ENCODE measurements around the gene SMARCAL1. TPM values are rescaled to one million over a fixed set of nuclear protein-coding genes. Genes with fewer than 3 reads are reported as not detected.

Gene SMARCAL1
- total RNA-seq, 1 experiment from 2014 or later = 10.7 TPM

DNA sequence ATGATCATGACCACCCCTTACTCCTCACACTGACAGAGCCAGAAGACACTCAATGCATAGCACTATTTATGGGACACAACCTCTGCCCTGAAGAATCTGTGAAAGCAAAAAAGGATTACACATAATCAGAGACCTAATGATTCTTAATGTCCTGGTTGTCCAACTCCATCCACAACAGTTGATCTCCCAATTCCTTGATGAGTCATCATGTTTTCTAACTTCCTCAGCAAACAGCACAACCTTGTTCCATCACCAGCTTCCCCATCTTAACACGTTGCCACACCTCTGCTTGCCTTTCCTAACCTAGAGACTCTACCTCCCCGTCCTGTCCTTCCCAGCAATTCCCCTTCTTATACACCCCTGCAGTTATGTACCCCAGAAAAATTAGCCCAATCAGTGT, 26.8 kb upstream of the SMARCAL1 start:
- Histone ChIP-seq H3K27me3 (ENCODE audit: control insufficient read depth, insufficient read depth, low read length) (no peaks in the 10 kb centered on the region), H3K4me3 (ENCODE audit: insufficient read depth, low read depth, low read length) (no peak overlapping the region), H3K36me3 (replicated peaks; ENCODE audit: control insufficient read depth, insufficient read depth, low read length) (no peaks in the 10 kb centered on the region)
- DNase-seq = no peak

DNA sequence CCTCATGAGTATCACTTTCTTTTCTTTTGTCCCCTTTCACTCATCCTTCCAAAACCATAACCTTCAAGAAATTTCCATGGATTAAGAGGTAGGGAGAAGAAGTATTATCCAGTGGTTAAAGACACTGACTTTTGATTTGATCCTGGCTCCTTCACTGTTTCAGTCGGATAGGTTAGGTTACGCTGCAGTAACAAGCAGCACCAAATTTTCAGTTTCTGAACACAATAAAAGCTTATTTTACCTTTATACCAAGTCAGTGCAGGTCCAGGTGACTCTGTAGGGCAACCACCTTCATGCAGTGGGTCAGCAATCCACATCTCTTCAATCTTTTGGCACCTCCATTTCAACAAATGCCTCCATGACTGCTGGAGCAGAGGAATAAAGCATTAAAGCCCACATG, 25.0 kb upstream of the SMARCAL1 start:
- Histone ChIP-seq H3K27me3 (ENCODE audit: control insufficient read depth, insufficient read depth, low read length) (no peaks in the 10 kb centered on the region), H3K4me3 (ENCODE audit: insufficient read depth, low read depth, low read length) (no peak overlapping the region), H3K36me3 (replicated peaks; ENCODE audit: control insufficient read depth, insufficient read depth, low read length) (no peaks in the 10 kb centered on the region)
- no peak for DNase-seq

DNA sequence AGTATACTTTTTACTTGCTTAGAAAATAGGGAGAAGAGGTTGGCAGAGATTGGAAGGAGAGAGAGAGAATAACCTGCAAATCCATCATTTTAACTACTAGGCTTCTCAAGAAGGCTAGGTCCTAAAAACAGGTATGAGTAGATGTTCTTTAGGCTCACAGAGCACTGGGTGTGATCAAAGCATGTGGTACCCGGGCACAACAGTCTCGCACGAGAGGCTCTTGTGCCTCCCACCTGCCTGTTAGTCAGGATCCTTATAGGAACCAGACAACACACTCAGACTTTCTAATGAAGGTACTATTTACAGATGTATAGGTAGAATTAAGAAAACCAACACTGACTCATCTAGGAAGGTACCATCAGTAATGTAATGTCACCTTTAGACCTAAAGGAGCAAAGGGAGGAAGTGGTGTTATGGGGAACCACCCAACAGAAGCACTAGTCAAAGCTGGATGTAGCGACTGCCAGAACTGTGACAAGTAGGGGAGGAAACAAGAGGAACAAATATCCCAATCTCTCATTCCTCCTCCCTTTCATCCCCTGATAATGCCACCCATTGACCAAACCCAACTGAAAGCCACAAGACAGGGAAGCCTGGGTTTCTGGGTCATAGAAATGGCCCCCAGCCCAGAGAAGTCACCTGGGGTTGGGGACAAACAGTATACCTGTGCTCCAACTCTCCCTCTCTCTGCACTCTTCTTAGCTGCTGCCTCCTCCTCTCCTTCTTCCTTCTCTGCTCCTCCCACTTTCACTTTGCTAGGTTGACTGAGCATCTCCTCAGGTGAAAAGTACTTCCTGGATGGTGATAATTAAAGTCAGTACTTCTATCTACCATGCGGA, 24.0 kb upstream of the SMARCAL1 start:
- H3K36me3 ChIP-seq (replicated peaks; ENCODE audit: control insufficient read depth, insufficient read depth, low read length) = no peaks in the 10 kb centered on the region
- no peak for DNase-seq
- no peaks in the 10 kb centered on the region for H3K27me3 ChIP-seq (ENCODE audit: control insufficient read depth, insufficient read depth, low read length)
- H3K4me3 ChIP-seq (ENCODE audit: insufficient read depth, low read depth, low read length) = no peak overlapping the region

DNA sequence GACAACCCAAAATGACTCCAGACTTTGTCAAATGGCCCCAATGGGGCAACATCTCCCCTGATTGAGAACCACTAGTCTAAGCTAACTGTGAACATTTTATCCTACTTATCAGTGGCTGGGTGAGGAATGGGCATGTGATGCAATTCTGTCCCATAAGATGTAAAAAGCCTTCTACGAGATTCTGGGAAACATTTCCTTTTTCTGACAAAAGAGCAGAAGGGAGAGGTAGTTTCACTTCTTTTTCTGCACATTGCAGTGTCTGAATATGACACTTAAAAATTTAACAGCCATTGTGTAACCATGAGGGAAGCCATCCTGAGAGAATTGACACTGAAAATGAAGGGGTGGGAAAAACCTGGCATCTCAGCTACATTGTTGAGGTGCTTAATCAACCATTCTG, 22.7 kb upstream of the SMARCAL1 start:
- Histone ChIP-seq H3K36me3 (replicated peaks; ENCODE audit: control insufficient read depth, insufficient read depth, low read length) (no peaks in the 10 kb centered on the region), H3K27me3 (ENCODE audit: control insufficient read depth, insufficient read depth, low read length) (no peaks in the 10 kb centered on the region), H3K4me3 (ENCODE audit: insufficient read depth, low read depth, low read length) (no peak overlapping the region)
- no peak for DNase-seq

DNA sequence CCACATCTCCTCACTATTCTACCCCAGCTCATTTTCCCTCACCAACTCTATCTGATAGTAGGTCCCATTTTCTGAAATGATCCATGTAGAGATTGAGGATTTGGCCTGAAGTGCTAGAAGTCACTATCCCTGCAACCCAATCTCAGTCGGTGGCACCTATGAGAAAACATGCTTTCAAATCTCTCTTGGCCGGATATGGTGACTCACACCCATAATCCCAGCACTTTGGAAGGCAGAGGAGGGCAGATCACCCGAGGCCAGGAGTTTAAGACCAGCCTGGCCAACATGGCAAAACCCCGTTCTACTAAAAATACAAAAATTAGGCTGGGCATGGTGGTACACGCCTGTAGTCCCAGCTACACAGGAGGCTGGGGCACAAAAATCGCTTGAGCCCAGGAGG, 20.9 kb upstream of the SMARCAL1 start:
- no peaks in the 10 kb centered on the region for H3K27me3 ChIP-seq (ENCODE audit: control insufficient read depth, insufficient read depth, low read length)
- H3K4me3 ChIP-seq (ENCODE audit: insufficient read depth, low read depth, low read length) = no peak overlapping the region
- no peak for DNase-seq
- no peaks in the 10 kb centered on the region for H3K36me3 ChIP-seq (replicated peaks; ENCODE audit: control insufficient read depth, insufficient read depth, low read length)

DNA sequence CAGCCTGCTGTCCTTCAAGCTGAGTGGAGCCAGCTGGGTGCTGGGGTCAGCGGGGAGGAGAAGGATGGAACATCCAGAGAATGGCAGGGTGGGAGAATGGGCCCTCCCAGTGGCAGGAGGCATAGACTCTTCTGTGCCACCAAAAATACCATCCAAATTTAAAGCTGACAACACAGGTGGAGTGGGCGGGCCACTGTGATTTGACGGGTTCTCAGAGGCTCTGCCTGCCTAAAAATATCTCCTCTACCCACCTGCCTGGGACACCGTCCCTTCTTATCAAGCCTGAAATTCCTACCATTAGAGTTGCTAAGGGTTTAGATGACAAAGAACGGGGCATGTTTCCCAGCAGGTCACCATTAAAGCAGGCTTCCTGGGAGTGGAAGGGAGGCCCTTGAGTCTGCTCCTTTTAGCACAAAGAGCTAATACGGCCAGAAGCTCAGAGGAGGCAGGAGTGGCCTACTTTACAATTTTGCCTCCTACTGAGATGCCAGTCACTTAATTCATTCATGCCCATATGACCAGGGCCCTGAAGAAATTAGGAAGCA, 20.2 kb upstream of the SMARCAL1 start:
- DNase-seq = no peak
- no peaks in the 10 kb centered on the region for H3K36me3 ChIP-seq (replicated peaks; ENCODE audit: control insufficient read depth, insufficient read depth, low read length)
- H3K27me3 ChIP-seq (ENCODE audit: control insufficient read depth, insufficient read depth, low read length) = no peaks in the 10 kb centered on the region
- H3K4me3 ChIP-seq (ENCODE audit: insufficient read depth, low read depth, low read length) = no peak overlapping the region

DNA sequence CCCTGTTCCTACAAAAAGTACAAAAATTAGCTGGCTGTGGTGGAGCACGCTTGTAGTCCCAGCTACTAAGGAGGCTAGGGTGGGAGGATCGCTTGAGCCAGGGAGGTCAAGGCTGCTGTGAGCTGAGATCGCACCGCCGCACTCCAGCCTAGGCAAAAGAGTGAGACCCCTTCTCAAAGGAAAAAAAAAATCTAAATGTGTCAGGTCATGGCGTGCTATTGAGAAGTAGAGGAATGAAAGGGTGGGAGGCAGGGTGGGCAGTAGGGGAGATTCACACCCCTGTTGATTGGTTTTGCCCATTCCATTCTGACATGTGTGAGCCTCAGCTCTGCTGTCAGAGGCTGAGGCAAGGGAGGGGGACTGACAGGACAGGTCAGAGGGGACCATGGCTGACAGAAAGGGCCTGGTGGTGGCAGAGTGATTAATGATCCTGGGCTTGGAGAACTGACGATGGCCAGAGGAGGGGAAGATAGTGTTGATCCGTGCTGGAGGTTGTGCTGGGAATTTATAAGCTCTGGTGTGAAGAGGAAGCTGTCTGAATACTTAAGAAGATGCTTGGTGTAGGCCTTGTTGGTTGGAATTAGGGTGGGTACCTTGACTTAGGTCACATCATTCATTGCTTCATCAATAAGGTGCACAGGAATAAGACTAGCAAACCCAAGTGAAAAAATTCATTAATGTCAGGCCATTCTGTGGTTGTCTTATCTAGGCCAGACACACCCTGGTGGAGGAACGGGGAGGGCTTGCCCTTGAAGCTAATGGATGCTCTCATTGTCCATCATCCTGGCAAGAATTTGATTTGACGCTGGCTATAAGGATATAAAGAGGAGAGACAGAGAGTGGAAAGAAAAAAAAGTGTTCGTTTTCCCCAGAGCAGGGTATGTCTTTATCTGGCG, 19.1 kb upstream of the SMARCAL1 start:
- no peak for DNase-seq
- Histone ChIP-seq H3K27me3 (ENCODE audit: control insufficient read depth, insufficient read depth, low read length) (no peaks in the 10 kb centered on the region), H3K36me3 (replicated peaks; ENCODE audit: control insufficient read depth, insufficient read depth, low read length) (no peaks in the 10 kb centered on the region), H3K4me3 (ENCODE audit: insufficient read depth, low read depth, low read length) (no peak overlapping the region)

DNA sequence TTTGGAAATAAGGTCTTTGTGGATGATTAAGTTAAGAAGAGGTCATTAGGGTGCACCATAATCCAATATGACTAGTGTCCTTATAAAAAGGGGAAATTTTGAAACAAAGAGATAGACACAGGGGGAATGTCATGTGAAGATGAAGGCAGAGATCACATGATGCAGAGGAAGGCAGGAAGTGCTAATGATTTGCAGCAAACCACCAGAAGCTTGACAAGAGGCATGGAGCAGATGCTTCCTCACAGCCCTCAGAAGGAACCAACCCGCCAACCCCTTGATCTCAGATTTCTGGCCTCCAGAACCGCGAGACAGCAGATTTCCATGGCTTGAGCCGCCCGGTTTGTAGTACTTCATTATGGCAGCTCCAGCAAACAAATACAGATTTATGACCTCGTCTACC, 17.4 kb upstream of the SMARCAL1 start:
- Histone ChIP-seq H3K36me3 (replicated peaks; ENCODE audit: control insufficient read depth, insufficient read depth, low read length) (no peaks in the 10 kb centered on the region), H3K4me3 (ENCODE audit: insufficient read depth, low read depth, low read length) (no peak overlapping the region), H3K27me3 (ENCODE audit: control insufficient read depth, insufficient read depth, low read length) (no peaks in the 10 kb centered on the region)
- DNase-seq = no peak

DNA sequence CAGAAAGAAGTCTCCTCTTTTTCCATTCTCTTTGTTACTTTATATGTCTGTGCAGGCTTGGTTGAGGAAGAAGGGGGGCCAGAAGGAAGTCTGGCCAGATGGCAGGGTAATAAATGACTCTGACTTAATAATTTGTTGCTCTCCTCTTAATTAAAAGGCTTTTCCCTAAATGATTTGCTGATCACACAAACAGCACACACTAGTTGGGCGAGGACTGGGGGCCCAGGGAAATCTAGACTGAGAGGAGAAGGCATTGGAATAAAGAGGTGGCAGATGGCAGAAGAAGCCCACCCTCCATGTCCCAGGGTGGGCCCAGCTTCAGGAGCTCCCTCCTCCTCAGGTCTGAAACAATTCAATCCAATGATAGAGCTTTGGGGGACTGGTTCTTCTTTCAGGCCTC, 12.7 kb upstream of the SMARCAL1 start:
- Histone ChIP-seq H3K27me3 (ENCODE audit: control insufficient read depth, insufficient read depth, low read length) (no peaks in the 10 kb centered on the region), H3K4me3 (ENCODE audit: insufficient read depth, low read depth, low read length) (no peak overlapping the region), H3K36me3 (replicated peaks; ENCODE audit: control insufficient read depth, insufficient read depth, low read length) (no peaks in the 10 kb centered on the region)
- DNase-seq = no peak

DNA sequence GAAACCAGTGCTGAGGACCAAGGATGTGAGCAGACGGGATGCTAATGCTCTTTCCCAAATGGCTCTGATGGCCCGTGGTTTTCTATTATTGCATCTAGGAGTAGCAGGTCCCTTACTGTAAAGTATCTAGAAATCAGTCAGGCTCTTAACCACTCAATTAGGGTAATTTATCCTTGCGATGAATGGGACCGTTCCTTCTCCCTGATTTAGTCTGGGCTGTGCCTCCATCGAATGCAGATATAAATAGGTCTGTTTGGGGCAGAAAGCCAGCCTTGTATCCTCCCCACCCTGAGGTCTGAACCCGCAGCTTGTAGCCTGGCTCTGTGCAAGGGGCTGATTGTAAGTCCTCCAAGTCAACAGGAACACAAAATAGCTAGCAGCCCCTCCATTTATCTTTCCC, 9.5 kb upstream of the SMARCAL1 start:
- H3K4me3 ChIP-seq (ENCODE audit: insufficient read depth, low read depth, low read length) = no peak overlapping the region
- no peaks in the 10 kb centered on the region for H3K36me3 ChIP-seq (replicated peaks; ENCODE audit: control insufficient read depth, insufficient read depth, low read length)
- no peak for DNase-seq
- no peaks in the 10 kb centered on the region for H3K27me3 ChIP-seq (ENCODE audit: control insufficient read depth, insufficient read depth, low read length)

DNA sequence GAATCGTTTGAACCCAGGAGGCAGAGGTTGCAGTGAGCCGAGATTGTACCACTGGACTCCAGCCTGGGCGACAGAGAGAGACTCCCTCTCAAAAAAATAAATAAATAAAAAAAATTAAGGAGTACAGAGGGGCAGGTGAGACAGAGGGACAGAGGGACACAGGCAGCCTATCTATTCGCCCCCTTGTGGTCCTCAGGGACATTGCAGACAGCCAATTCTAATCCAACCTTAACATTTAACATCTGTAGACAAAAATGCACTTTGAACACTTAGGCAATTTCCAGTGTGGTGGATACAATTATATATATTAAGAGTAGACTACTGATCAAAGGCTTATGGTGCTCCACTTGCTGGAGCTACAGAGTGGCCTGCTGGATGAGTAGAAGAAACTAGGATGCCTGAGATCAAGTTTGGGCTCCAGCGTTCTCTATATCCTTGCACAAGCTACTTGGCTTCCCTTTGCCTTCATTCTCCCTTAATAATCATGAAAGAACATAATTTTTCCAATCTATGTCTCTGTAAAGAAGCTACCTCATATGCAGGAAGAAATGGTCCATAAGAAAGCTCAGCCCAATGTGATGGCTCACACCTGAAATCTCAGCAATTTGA, 8.2 kb upstream of the SMARCAL1 start:
- Histone ChIP-seq H3K4me3 (ENCODE audit: insufficient read depth, low read depth, low read length) (no peak overlapping the region), H3K36me3 (replicated peaks; ENCODE audit: control insufficient read depth, insufficient read depth, low read length) (no peaks in the 10 kb centered on the region), H3K27me3 (ENCODE audit: control insufficient read depth, insufficient read depth, low read length) (no peaks in the 10 kb centered on the region)
- DNase-seq = peak; percentile 48

DNA sequence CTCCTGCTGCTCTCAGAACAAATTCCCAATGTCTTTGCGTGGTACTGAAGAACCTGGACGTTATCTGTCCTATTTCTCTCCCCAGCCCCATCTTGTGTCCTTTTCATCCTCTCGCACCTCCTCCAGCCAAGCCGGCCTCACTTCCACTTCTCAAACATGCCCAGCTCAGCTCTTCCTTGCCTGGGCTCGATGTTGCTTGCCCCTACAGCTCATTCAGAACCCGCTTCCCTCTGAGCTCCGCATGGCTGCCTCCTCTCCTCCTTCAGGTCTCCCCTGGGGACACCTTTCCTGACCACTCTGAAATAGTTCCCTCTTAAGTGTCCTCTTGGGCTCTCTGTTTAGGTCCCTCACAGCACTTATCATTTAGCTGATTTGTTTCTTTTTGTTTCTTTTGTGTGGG, 6.7 kb upstream of the SMARCAL1 start:
- DNase-seq = no peak
- Histone ChIP-seq H3K4me3 (ENCODE audit: insufficient read depth, low read depth, low read length) (no peak overlapping the region), H3K27me3 (ENCODE audit: control insufficient read depth, insufficient read depth, low read length) (no peaks in the 10 kb centered on the region), H3K36me3 (replicated peaks; ENCODE audit: control insufficient read depth, insufficient read depth, low read length) (no peaks in the 10 kb centered on the region)

DNA sequence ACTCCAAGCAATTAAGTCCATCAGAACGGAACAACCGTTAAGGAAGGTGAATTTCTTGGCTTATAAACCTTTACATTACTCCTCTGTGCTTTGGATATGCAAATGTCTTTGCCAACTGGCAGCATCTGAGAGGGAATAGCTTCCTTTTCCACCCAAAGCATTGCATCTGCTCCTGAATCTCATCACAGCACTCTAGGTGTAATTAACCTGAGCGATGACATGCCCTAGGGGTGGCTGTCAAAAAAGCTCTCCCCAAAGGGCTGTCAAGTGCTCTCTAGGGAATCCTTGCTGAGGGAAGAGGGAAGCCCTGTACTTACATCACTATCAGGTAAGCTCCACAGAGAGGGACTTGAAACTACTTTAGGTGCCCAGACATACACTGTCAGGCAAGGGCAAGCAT, 5.5 kb upstream of the SMARCAL1 start:
- DNase-seq = no peak
- H3K36me3 ChIP-seq (replicated peaks; ENCODE audit: control insufficient read depth, insufficient read depth, low read length) = no peaks in the 10 kb centered on the region
- no peaks in the 10 kb centered on the region for H3K27me3 ChIP-seq (ENCODE audit: control insufficient read depth, insufficient read depth, low read length)
- H3K4me3 ChIP-seq (ENCODE audit: insufficient read depth, low read depth, low read length) = no peak overlapping the region

DNA sequence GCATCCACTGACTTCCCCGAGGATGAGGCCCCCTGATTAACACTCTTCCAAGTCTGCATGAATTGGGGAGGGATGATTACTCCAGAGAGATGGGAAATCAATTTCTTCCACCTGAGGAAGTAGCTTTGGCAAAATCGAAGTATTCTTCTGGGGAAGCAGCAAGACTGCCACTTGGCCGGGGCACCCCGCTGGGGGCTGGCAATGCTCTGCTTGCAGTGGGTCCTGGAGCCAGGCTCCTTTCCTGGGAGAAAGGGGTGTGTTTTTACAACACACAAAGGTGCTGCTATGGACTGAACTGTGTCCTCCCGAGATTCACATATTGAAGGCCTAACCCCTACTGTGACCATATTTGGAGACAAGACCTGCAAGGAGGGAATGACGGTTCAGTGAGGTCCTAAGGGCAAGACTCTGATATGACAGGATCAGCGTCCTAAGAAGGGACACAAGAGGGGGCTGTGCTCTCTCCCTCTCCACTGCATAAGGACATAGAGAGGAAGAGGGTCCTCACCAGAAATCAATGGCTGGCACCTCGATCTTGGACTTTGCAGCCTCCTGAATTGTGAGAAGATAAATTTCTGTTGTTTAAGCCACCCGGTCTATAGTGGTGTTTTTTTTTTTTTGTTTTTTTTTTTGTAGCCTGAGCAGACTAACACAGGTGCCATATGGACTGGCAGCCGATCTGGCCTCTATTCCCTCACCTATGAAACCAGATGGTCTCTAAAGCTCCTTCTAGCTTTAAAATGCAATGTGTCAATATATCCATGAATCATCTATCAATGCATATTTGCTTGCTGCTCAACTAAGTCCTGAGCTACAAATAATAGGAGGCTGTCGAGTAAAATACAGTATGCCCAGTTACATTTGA, 3.6 kb upstream of the SMARCAL1 start:
- DNase-seq = peak; percentile 39

More for the DNA sequence above, 3.6 kb upstream of the SMARCAL1 start:
- Histone ChIP-seq H3K4me3 (ENCODE audit: insufficient read depth, low read depth, low read length) (no peak overlapping the region), H3K27me3 (ENCODE audit: control insufficient read depth, insufficient read depth, low read length) (no peaks in the 10 kb centered on the region), H3K36me3 (replicated peaks; ENCODE audit: control insufficient read depth, insufficient read depth, low read length) (no peaks in the 10 kb centered on the region)
